ENCODE measurements around the gene LGALS7B. TPM values are rescaled to one million over a fixed set of nuclear protein-coding genes. Genes with fewer than 3 reads are reported as not detected.

The LGALS7B gene
- not detected in 2 replicates for total RNA-seq
- long read RNA-seq: 0 reads

- no peak for DNase-seq (ENCODE audit: extremely low spot score, unreplicated experiment)
- TF ChIP-seq, protein P1, sequence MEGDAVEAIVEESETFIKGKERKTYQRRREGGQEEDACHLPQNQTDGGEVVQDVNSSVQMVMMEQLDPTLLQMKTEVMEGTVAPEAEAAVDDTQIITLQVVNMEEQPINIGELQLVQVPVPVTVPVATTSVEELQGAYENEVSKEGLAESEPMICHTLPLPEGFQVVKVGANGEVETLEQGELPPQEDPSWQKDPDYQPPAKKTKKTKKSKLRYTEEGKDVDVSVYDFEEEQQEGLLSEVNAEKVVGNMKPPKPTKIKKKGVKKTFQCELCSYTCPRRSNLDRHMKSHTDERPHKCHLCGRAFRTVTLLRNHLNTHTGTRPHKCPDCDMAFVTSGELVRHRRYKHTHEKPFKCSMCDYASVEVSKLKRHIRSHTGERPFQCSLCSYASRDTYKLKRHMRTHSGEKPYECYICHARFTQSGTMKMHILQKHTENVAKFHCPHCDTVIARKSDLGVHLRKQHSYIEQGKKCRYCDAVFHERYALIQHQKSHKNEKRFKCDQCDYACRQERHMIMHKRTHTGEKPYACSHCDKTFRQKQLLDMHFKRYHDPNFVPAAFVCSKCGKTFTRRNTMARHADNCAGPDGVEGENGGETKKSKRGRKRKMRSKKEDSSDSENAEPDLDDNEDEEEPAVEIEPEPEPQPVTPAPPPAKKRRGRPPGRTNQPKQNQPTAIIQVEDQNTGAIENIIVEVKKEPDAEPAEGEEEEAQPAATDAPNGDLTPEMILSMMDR (IDR thresholded peaks at IDR 0.05): no peak
- H3K4me3 Mint-ChIP-seq (ENCODE audit: unreplicated experiment): no peak within 1 kb of the TSS
- H3K36me3 Mint-ChIP-seq (ENCODE audit: unreplicated experiment): no peaks in the 10 kb centered on the region
- H3K27ac Mint-ChIP-seq (ENCODE audit: unreplicated experiment): no peak within 1 kb of the TSS
- peaks cover 7% of the 10 kb centered on the region for H3K4me1 Mint-ChIP-seq (ENCODE audit: unreplicated experiment)
- no peaks in the 10 kb centered on the region for H3K9me3 Mint-ChIP-seq (ENCODE audit: unreplicated experiment)
- no peaks in the 10 kb centered on the region for H3K27me3 Mint-ChIP-seq (ENCODE audit: unreplicated experiment)
Measured at GRCh38 chr19:38788478-38789243, at the start of gene LGALS7B. Gene LGALS7B, plus strand, starts transcription at chr19:38789200. Its CDS starts 27 bp downstream, at chr19:38789227.

DNA sequence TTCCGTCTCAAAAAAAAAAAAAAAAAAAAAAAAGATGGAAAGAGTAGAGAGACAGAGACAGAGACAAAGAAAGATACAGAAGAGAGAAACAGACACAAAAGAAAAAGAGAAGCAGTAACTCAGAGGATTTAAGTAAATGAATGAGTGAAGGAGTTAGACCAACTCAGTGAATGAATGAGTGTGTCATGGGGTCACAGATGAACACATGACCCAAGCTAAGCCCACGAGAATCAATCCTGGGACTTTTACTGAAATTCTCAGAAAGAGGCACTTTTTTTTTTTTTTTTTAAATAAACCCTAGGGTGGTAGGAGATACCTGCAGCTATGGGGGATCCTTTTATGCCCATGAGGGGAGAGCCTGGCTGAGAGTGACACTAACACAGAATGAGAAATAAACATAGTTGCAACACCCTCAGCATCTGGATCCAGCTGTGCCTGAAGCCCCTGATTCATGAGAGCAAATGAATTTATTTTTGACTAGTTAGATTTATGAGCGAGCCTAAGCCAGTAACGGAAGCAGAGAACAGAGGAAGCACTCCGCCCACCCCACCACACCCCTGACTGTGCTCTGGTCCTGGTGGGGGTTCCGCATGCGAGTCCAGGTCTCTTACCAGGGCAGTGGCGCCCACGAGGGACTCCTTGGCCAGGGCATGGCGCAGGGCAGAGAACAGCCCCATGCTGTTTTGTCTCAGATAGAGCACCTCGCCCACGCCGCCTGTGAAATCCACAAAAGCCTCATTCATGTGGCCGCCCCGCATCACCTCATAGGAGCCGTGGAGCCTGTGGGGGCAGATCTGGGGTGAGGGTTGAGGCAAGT lies 49.4 kb upstream of the LGALS7B start:
- no peak for DNase-seq (ENCODE audit: extremely low spot score, unreplicated experiment)
- Mint-ChIP-seq H3K27ac (ENCODE audit: unreplicated experiment) (no peak overlapping the region), H3K4me1 (ENCODE audit: unreplicated experiment) (peaks cover 12% of the 10 kb centered on the region), H3K27me3 (ENCODE audit: unreplicated experiment) (no peaks in the 10 kb centered on the region), H3K9me3 (ENCODE audit: unreplicated experiment) (no peaks in the 10 kb centered on the region), H3K36me3 (ENCODE audit: unreplicated experiment) (no peaks in the 10 kb centered on the region), H3K4me3 (ENCODE audit: unreplicated experiment) (no peak overlapping the region)
- TF ChIP-seq, protein P1 (IDR thresholded peaks at IDR 0.05): no peak

- Mint-ChIP-seq H3K27me3 (ENCODE audit: unreplicated experiment) (no peaks in the 10 kb centered on the region), H3K27ac (ENCODE audit: unreplicated experiment) (no peak overlapping the region), H3K36me3 (ENCODE audit: unreplicated experiment) (no peaks in the 10 kb centered on the region), H3K9me3 (ENCODE audit: unreplicated experiment) (no peaks in the 10 kb centered on the region), H3K4me1 (ENCODE audit: unreplicated experiment) (peaks cover 6% of the 10 kb centered on the region), H3K4me3 (ENCODE audit: unreplicated experiment) (no peak overlapping the region)
- TF ChIP-seq, protein P1 (IDR thresholded peaks at IDR 0.05): no peak
- no peak for DNase-seq (ENCODE audit: extremely low spot score, unreplicated experiment)
Measured at GRCh38 chr19:38740257-38740592, 48.8 kb upstream of the LGALS7B start.

- H3K27ac Mint-ChIP-seq (ENCODE audit: unreplicated experiment): no peak overlapping the region
- peaks cover 4% of the 10 kb centered on the region for H3K4me1 Mint-ChIP-seq (ENCODE audit: unreplicated experiment)
- no peaks in the 10 kb centered on the region for H3K9me3 Mint-ChIP-seq (ENCODE audit: unreplicated experiment)
- no peaks in the 10 kb centered on the region for H3K27me3 Mint-ChIP-seq (ENCODE audit: unreplicated experiment)
- no peak overlapping the region for H3K4me3 Mint-ChIP-seq (ENCODE audit: unreplicated experiment)
- TF ChIP-seq, protein P1 (IDR thresholded peaks at IDR 0.05): no peak
- no peak for DNase-seq (ENCODE audit: extremely low spot score, unreplicated experiment)
- H3K36me3 Mint-ChIP-seq (ENCODE audit: unreplicated experiment): no peaks in the 10 kb centered on the region
Measured at GRCh38 chr19:38740932-38741331, 48.1 kb upstream of the LGALS7B start.

- no peaks in the 10 kb centered on the region for H3K36me3 Mint-ChIP-seq (ENCODE audit: unreplicated experiment)
- H3K4me1 Mint-ChIP-seq (ENCODE audit: unreplicated experiment): peaks cover 2% of the 10 kb centered on the region
- H3K27ac Mint-ChIP-seq (ENCODE audit: unreplicated experiment): no peak overlapping the region
- TF ChIP-seq, protein P1 (IDR thresholded peaks at IDR 0.05): no peak
- no peak overlapping the region for H3K4me3 Mint-ChIP-seq (ENCODE audit: unreplicated experiment)
- H3K27me3 Mint-ChIP-seq (ENCODE audit: unreplicated experiment): no peaks in the 10 kb centered on the region
- no peak for DNase-seq (ENCODE audit: extremely low spot score, unreplicated experiment)
- no peaks in the 10 kb centered on the region for H3K9me3 Mint-ChIP-seq (ENCODE audit: unreplicated experiment)
Measured at GRCh38 chr19:38741670-38742069, 47.3 kb upstream of the LGALS7B start.

Data from osteocyte (in vitro differentiated cells).